Measurements from ENCODE around the gene WDR87. TPM values are rescaled to one million over a fixed set of nuclear protein-coding genes. Genes with fewer than 3 reads are reported as not detected.

Gene WDR87
- total RNA-seq, 1 experiment from 2014 or later = not detected

- H3K4me1 Mint-ChIP-seq (ENCODE audit: low read depth, unreplicated experiment) = peaks cover 49% of the 10 kb centered on the region
- ChIA-PET POLR2A (no interaction called here), CTCF (no interaction called here)
- H3K4me3 ChIP-seq (ENCODE audit: low read depth, low read length) = no peak overlapping the region
- H3K36me3 ChIP-seq (ENCODE audit: control insufficient read depth, insufficient read depth, low read length) = peaks cover 5% of the 10 kb centered on the region
- BruUV-seq (replicated peaks) = no TSS peak
- H3K4me1 ChIP-seq = peaks cover 69% of the 10 kb centered on the region
- peaks cover 14% of the 10 kb centered on the region for H3K9me3 ChIP-seq
- peaks cover 9% of the 10 kb centered on the region for H3K9me3 Mint-ChIP-seq (ENCODE audit: unreplicated experiment)
- intact Hi-C loops (cut with micrococcal nuclease; ENCODE audit: unreplicated experiment) = no loop called here
- no peaks in the 10 kb centered on the region for H3K27me3 ChIP-seq (replicated peaks; ENCODE audit: control insufficient read depth, insufficient read depth, low read length)
- DNase-seq = peak; percentile 44 to 66
- peak overlapping the region; percentile 97 for H3K27ac Mint-ChIP-seq (ENCODE audit: unreplicated experiment)
- H3K27me3 Mint-ChIP-seq (ENCODE audit: insufficient read depth, unreplicated experiment) = no peaks in the 10 kb centered on the region
- peaks cover 89% of the 10 kb centered on the region for H3K36me3 Mint-ChIP-seq (ENCODE audit: insufficient read depth, unreplicated experiment)
- H3K4me3 Mint-ChIP-seq (ENCODE audit: unreplicated experiment) = no peak overlapping the region
- no peak for TF ChIP-seq CTCF (IDR thresholded peaks at IDR 0.05; ENCODE audit: insufficient read depth in 1 of 2, low read depth in 1 of 2, low read length in 1 of 2, severe bottlenecking in 1 of 2, unreplicated experiment in 1 of 2)
Observed at GRCh38 chr19:37936166-37936565, 29.8 kb upstream of the WDR87 start.

GRCh38 chr19:37935341-37935740 is 28.9 kb upstream of the WDR87 start:
- Mint-ChIP-seq H3K4me3 (ENCODE audit: unreplicated experiment) (no peak overlapping the region), H3K36me3 (ENCODE audit: insufficient read depth, unreplicated experiment) (peaks cover 81% of the 10 kb centered on the region), H3K27me3 (ENCODE audit: insufficient read depth, unreplicated experiment) (no peaks in the 10 kb centered on the region), H3K9me3 (ENCODE audit: unreplicated experiment) (peaks cover 9% of the 10 kb centered on the region), H3K4me1 (ENCODE audit: low read depth, unreplicated experiment) (peaks cover 41% of the 10 kb centered on the region), H3K27ac (ENCODE audit: unreplicated experiment) (peak overlapping the region; percentile 97)
- H3K4me3 ChIP-seq (ENCODE audit: low read depth, low read length) = no peak overlapping the region
- POLR2A ChIA-PET = no interaction called here
- no peaks in the 10 kb centered on the region for H3K27me3 ChIP-seq (replicated peaks; ENCODE audit: control insufficient read depth, insufficient read depth, low read length)
- peaks cover 5% of the 10 kb centered on the region for H3K36me3 ChIP-seq (ENCODE audit: control insufficient read depth, insufficient read depth, low read length)
- CTCF ChIA-PET = no interaction called here
- peaks cover 65% of the 10 kb centered on the region for H3K4me1 ChIP-seq
- peaks cover 14% of the 10 kb centered on the region for H3K9me3 ChIP-seq
- no peak for DNase-seq
- TF ChIP-seq CTCF (IDR thresholded peaks at IDR 0.05; ENCODE audit: insufficient read depth in 1 of 2, low read depth in 1 of 2, low read length in 1 of 2, severe bottlenecking in 1 of 2, unreplicated experiment in 1 of 2) = no peak
- intact Hi-C loops (cut with micrococcal nuclease; ENCODE audit: unreplicated experiment) = no loop called here
- no TSS peak for BruUV-seq (replicated peaks)

- H3K36me3 ChIP-seq (ENCODE audit: control insufficient read depth, insufficient read depth, low read length) = peaks cover 5% of the 10 kb centered on the region
- H3K4me3 ChIP-seq (ENCODE audit: low read depth, low read length) = peak overlapping the region; percentile 48
- intact Hi-C loops (cut with micrococcal nuclease; ENCODE audit: unreplicated experiment) = no loop called here
- peaks cover 35% of the 10 kb centered on the region for H3K4me1 Mint-ChIP-seq (ENCODE audit: low read depth, unreplicated experiment)
- peaks cover 71% of the 10 kb centered on the region for H3K36me3 Mint-ChIP-seq (ENCODE audit: insufficient read depth, unreplicated experiment)
- no peak for TF ChIP-seq CTCF (IDR thresholded peaks at IDR 0.05; ENCODE audit: insufficient read depth in 1 of 2, low read depth in 1 of 2, low read length in 1 of 2, severe bottlenecking in 1 of 2, unreplicated experiment in 1 of 2)
- H3K9me3 Mint-ChIP-seq (ENCODE audit: unreplicated experiment) = peaks cover 9% of the 10 kb centered on the region
- H3K4me1 ChIP-seq = peaks cover 57% of the 10 kb centered on the region
- no peaks in the 10 kb centered on the region for H3K27me3 Mint-ChIP-seq (ENCODE audit: insufficient read depth, unreplicated experiment)
- ChIA-PET CTCF (interaction anchor here (1.0 to 1.2 kb wide), 2 partner anchors 28 to 58 kb away, joined by 3 to 5 read pairs; partner anchors contain the start of genes SIPA1L3 and WDR87), POLR2A (interaction anchor here (1.2 to 4.1 kb wide), 2 partner anchors 8 to 27 kb away, joined by 8 to 55 read pairs; partner anchors contain the start of genes SIPA1L3 and WDR87)
- BruUV-seq (replicated peaks) = no TSS peak
- H3K27me3 ChIP-seq (replicated peaks; ENCODE audit: control insufficient read depth, insufficient read depth, low read length) = no peaks in the 10 kb centered on the region
- H3K9me3 ChIP-seq = peaks cover 14% of the 10 kb centered on the region
- DNase-seq = peak; percentile 40 to 60
- peak overlapping the region; percentile 75 for H3K4me3 Mint-ChIP-seq (ENCODE audit: unreplicated experiment)
- H3K27ac Mint-ChIP-seq (ENCODE audit: unreplicated experiment) = peak overlapping the region; percentile 97
Observed at GRCh38 chr19:37933937-37934358, 27.6 kb upstream of the WDR87 start.
